HG02981 (cell line): ENCODE results near the gene RPTOR.

Source experiments
- ATAC-seq: cut with Tn5 transposase; IDR thresholded peaks from one replicate; pipeline ENCODE4 v1.9.1; 2021; ENCODE audit warnings: mild to moderate bottlenecking, moderate library complexity; ENCODE audit not compliant: unreplicated experiment

RPTOR gene

GRCh38 chr17:80835816-80836657 lies 291.4 kb downstream of the RPTOR start:
- ATAC-seq, result no peak

GRCh38 chr17:80836658-80836965 lies 292.0 kb downstream of the RPTOR start:
- no peak for ATAC-seq

DNA sequence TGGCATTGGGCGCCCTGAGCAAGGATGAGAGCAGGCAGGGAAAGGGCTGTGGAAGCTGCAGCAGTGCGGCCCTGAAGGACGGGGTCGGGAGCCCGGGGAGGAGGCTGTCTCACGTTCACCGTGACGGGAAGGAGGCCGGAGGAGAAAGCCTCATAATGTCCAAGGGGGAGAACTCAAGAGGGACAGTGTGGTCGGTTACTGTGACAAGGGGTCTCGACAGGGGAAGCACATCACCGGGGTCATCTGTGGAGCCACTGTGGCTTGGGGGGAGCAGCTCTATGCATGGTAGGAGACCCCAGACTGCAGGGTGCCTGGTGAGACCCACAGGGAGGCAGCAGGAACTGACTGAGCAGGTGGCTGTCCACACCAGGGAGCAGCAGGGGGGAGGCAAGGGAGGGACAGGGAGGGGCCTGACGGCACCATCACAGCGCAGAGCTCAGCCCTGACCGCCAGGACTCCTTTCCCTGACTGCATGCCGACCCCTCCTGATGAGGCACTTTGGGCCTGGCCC lies 292.4 kb downstream of the RPTOR start:
- ATAC-seq, result no peak

DNA sequence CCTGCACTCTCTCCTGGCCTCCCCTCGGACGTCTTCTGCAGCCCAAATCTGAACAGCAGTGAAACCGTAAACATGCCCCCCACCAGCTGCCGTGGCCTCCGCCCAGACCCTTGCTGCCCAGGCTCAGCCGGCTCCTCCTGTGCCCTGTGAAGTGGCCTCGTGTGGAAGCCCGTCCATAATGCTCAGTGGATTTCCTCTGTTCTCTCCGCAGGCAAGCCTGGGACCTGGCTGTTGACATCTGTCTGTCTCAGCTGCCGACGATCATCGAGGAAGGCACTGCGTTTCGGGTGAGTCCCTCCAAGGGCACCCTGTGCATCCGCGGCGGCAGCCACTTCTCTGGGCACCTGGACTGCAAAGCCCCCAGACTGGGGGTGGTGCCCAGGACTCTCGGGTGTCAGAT lies 293.1 kb downstream of the RPTOR start:
- no peak for ATAC-seq

GRCh38 chr17:80838311-80839025 lies 293.8 kb downstream of the RPTOR start:
- ATAC-seq, result no peak

DNA sequence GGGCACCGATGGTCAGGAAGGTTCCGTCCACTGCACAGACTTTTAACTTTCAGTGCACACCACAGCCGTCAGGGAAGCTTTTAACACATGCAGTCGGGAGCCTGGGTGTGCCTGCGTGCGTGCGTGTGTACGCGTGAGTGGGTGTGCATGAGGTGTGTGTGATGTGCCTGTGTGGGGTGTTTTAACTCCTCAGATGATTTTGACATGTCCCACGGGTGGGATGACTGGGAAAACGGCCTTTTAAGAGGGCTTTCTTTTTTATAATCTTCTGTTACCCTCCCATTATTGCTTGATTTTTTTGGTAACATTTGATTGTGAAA lies 294.3 kb downstream of the RPTOR start:
- ATAC-seq, result no peak

- no peak for ATAC-seq
Observed at GRCh38 chr17:80839511-80839941, 294.9 kb downstream of the RPTOR start.

DNA sequence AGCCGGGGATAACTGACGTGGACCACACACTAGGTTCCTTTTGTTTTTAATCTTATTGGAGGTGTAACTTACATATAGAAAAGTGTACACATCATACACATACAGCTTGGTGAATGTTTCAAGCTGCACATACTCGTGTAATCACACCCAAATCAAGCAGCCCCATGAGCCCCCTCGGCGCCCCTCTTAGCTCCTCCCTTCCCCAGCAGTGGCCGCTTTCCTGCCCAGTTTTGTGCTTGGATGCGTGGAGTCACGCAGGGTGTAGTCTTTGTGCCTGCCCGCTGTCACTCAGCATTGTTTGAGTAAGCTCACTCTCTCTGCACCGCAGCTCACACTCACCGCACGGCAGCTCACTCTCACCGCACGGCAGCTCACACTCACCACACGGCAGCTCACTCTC lies 295.3 kb downstream of the RPTOR start:
- ATAC-seq, result no peak

DNA sequence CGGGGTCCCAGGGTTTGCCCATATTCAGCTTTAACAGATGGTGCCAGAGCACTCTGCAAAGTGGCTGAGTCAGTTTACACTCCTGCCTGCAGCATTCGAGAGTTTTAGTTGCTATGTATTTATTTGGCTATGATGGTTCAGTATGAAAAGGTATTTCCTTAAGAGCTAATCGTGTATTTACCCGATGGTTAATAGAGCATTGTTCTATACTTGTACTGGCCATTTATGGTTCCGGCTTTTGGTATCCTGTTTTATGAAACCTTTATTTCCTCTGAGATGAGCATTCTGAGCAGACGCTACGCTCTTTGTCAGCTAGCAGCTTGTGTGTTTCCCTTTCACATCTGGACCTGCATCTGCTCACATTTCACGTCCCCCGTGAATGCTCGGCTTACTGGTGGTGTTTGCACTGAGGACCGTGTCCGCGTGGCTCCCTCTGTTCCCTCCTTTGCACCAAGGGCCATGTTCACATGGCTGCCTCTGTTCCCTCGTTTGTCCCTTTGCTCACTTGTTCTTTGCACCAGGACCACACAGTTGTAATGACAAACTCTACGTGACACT lies 297.9 kb downstream of the RPTOR start:
- ATAC-seq, result no peak

- no peak for ATAC-seq
Observed at GRCh38 chr17:80843741-80844156, 299.1 kb downstream of the RPTOR start.

- ATAC-seq, result no peak
Observed at GRCh38 chr17:80844418-80844990, 299.9 kb downstream of the RPTOR start.

DNA sequence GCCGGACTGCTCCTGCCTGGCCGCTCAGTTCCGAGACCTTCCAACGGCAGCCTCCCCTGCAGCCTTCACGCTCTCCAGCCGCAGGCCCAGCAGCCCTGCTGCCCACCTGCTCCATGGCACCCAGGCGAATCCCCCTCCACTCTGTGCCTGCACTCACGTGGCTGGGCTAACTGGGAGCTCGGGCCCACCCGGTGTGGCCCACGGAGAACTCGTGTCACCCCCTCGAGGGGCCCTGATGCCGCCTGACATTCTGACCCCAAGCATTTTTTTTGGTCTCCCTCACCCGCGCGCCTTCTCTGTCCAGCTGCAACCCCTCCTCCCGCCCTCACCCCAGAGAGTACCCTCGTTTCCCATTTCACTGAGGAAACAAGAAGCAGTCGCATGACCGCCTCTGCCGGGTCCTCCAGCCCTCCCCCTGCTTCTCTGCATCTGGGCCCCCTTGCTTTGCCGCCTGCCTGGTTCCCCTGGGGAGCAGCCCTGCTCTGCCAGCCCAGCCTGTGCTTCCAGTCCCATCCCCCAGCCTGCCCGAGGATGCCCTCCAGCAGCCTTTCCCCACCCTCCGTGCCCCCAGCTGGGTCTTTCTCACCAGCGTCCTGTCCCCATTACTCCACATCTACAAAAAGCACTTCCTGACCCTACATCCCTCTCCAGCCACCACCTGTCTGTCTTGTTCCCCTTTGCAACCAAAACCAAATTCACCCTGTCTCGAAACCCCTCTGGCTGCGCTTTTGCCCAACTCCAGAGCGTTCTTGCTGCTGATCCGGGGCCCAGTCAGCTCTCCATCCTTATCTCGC lies 300.6 kb downstream of the RPTOR start:
- ATAC-seq, result no peak

- ATAC-seq, result no peak
Observed at GRCh38 chr17:80845863-80846671, 301.4 kb downstream of the RPTOR start.

- ATAC-seq, result no peak
Observed at GRCh38 chr17:80846932-80847331, 302.3 kb downstream of the RPTOR start.

DNA sequence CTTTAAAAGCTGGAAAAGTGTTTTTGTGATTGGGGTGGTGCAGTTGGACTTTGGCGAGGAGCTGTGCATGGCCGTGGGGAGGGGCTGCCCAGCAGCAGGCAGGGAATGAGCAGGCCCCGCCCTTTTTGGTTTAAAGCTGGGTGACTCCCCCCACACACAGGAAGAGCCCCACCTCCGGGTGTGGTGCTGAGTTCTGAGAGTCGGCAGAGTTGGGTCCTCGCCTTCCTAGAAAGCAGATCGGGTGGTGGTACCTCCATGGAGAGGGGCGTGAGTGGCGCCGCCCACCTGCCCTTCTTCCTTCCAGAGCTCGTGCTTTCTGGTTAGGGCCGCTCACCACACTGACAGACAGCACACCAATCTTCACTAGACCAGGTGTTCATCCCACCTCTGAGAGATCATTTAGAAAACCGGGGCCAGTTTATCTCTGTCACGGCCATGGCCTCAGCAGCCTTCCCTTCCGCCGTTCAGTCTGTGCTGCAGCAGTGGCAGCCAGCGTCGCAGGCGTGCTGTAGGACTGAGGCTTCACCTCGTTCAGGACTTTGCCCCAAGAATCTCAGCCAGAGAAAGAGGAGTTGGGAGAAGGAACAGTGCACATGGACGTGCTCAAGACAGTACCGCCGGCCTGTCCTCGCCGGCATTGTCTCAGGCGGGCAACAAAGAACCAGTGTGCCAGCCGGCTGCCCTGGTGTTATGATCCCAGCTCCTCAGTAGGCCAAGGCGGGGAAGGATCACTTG lies 303.0 kb downstream of the RPTOR start:
- no peak for ATAC-seq

DNA sequence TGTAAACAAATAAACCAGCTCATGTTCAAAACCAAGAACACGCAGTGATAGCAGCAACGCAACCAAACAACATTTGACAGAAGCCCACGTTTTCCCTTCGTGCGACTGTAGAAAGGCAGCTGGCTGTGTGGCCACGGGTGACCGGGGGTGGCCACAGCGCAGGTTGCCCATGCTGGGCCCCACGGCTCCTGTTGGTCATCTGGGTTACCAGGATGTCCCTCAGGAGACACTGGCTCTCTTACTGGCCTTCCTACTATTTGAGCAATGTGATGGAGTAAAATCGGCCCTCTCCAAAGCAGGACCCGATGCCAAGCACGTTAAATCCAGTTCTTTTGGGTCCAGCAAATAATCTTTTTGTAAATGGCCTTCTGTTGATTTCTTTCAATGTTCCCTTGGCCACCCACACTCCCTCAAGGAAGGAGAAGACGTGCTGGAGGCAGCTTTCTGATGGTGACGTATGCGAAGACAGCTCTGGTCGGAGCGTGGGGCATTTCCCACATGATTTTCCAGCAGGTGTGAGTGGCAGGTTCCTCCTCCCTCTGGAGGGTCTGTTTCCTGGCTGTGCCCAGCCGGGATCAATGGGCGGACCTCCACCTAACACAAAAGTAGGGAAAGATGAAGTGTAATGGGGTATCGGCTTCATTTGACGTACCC lies 303.9 kb downstream of the RPTOR start:
- ATAC-seq, result no peak

- ATAC-seq, result no peak
Observed at GRCh38 chr17:80849119-80849518, 304.5 kb downstream of the RPTOR start.

GRCh38 chr17:80850109-80850508 lies 305.5 kb downstream of the RPTOR start:
- ATAC-seq, result no peak

- ATAC-seq, result no peak
Observed at GRCh38 chr17:80850817-80851216, 306.2 kb downstream of the RPTOR start.
